ENCODE measurements around the gene NSG1.

Gene NSG1

DNA sequence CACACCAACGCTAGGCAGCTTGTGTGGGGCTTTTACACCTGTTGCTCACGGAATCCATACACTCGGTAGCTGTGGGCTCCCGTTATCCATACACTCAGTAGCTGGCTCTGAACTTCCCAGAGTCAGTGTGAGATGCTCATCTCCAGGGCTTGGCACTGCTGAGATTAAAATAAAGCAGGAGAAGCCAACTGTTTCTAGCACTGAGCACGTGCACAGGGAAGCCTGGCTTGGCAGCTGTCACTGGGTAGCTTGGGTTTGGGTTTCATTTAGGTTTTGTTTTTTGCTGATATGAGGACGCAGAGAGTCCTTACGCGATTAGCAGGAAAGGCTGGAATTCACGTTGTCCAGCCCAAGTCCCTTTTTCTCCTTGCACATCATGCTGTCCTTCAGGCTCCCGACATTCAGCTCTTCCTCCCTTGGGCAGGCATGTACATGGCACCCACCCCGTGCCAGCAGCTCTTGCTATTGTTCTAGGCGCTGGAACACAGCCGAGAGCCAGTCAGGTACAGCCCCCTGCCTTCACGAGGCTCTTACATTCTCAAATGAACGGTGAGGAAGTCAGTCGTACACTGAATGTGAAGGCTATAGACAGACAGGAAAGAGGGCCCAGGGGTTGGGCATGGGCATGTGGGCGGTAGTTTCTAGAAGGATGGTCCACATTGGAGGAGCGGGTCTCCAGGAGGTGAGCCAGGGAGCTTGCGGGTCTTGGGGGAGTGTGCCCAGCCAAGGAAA, 25.9 kb downstream of the NSG1 start:
- no peaks in the 10 kb centered on the region for H3K9me3 ChIP-seq (ENCODE audit: severe bottlenecking)
- no peak overlapping the region for H3K4me3 ChIP-seq (ENCODE audit: low read depth, low read length)
- H3K27me3 ChIP-seq (ENCODE audit: insufficient read depth, low read depth, severe bottlenecking), result no peaks in the 10 kb centered on the region
- no peaks in the 10 kb centered on the region for H3K36me3 ChIP-seq
- no peak overlapping the region for H3K27ac ChIP-seq
- DNase-seq, result no peak
- TF ChIP-seq, protein P1, sequence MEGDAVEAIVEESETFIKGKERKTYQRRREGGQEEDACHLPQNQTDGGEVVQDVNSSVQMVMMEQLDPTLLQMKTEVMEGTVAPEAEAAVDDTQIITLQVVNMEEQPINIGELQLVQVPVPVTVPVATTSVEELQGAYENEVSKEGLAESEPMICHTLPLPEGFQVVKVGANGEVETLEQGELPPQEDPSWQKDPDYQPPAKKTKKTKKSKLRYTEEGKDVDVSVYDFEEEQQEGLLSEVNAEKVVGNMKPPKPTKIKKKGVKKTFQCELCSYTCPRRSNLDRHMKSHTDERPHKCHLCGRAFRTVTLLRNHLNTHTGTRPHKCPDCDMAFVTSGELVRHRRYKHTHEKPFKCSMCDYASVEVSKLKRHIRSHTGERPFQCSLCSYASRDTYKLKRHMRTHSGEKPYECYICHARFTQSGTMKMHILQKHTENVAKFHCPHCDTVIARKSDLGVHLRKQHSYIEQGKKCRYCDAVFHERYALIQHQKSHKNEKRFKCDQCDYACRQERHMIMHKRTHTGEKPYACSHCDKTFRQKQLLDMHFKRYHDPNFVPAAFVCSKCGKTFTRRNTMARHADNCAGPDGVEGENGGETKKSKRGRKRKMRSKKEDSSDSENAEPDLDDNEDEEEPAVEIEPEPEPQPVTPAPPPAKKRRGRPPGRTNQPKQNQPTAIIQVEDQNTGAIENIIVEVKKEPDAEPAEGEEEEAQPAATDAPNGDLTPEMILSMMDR (IDR thresholded peaks at IDR 0.05; ENCODE audit: low read depth, low read length), result no peak

DNA sequence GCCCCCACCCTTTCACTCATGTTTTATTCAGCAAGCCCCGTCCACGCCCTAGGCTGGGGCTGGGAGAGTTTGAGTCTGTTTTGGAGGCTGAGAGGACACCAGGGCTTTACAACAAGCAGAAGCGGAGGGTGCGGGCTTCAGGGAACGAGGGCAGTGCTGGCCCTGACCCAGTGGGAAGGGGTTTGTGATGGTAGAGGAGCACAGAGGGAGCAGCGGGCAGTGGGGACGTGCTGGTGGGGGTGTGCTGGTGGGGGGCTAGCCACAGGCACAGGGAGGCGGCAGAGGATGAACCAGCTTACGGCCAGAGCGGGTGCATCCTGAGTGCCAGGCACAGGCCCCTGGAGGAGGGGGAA, 26.4 kb downstream of the NSG1 start:
- no peak for DNase-seq
- H3K4me3 ChIP-seq (ENCODE audit: low read depth, low read length), result no peak overlapping the region
- H3K27me3 ChIP-seq (ENCODE audit: insufficient read depth, low read depth, severe bottlenecking), result no peaks in the 10 kb centered on the region
- no peak overlapping the region for H3K27ac ChIP-seq
- TF ChIP-seq, protein P1 (IDR thresholded peaks at IDR 0.05; ENCODE audit: low read depth, low read length), result no peak
- H3K9me3 ChIP-seq (ENCODE audit: severe bottlenecking), result no peaks in the 10 kb centered on the region
- H3K36me3 ChIP-seq, result no peaks in the 10 kb centered on the region; the same call in 1 of the 2 replicates

DNA sequence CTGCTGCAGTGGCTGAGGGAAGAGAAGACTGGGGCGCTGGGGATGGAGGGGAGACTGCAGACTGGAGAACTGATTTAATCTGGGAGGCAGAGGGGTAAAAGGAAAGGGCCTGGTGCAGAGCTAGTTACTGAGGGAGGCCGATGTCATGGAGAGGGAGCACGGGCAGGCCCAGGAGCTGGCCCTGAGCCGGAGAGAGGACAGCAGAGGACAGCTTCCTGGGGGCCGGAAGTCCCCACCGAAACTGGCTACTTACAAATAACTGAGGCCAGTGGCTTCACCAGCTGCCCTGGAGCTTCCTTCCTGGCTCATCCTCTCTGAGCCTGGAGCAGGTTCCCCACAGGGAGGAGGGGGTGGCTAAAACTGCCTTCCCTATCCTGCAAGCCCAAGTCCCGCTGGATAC, 26.9 kb downstream of the NSG1 start:
- no peak overlapping the region for H3K4me3 ChIP-seq (ENCODE audit: low read depth, low read length)
- no peak overlapping the region for H3K27ac ChIP-seq
- TF ChIP-seq, protein P1 (IDR thresholded peaks at IDR 0.05; ENCODE audit: low read depth, low read length), result no peak
- H3K36me3 ChIP-seq, result peaks cover 5% of the 10 kb centered on the region
- no peak for DNase-seq
- no peaks in the 10 kb centered on the region for H3K27me3 ChIP-seq (ENCODE audit: insufficient read depth, low read depth, severe bottlenecking)
- H3K9me3 ChIP-seq (ENCODE audit: severe bottlenecking), result no peaks in the 10 kb centered on the region

DNA sequence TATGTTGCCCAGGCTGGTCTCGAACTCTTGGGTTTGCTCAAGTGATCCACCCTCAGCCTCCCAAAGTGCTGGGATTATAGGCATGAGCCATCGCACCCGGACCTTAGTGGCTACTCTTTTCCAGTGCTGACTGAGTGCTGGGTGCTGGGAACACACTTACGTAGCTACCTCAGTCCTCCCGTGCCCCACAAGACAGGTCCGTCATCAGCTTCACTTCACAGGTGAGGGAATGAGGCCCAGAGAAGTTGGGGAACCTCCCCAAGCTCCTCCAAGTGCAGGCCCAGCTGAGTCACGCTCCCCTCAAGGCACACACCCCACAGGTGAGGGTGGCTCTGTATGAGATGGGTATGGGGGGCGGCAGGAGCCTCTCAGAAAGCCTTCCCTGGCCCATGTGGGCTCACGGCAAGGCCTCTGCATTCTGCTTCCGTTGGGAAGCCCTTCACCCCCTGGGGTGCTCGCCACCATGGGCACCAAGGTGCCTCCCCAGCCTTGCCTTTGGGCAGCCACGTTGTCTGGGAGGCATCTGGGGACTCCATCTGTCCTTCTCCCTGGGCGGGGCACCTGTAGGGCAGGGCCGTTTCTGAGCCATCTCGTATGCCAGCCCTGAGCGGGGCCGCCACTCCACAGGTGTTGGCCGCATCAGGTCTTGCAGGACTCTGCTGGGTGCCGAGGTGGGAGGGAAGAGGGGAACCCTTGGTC, 28.4 kb downstream of the NSG1 start:
- no peaks in the 10 kb centered on the region for H3K27me3 ChIP-seq (ENCODE audit: insufficient read depth, low read depth, severe bottlenecking)
- no peak overlapping the region for H3K27ac ChIP-seq
- TF ChIP-seq, protein P1 (IDR thresholded peaks at IDR 0.05; ENCODE audit: low read depth, low read length), result no peak
- H3K9me3 ChIP-seq (ENCODE audit: severe bottlenecking), result no peaks in the 10 kb centered on the region
- H3K4me3 ChIP-seq (ENCODE audit: low read depth, low read length), result no peak overlapping the region
- no peak for DNase-seq
- peaks cover 19% of the 10 kb centered on the region for H3K36me3 ChIP-seq

DNA sequence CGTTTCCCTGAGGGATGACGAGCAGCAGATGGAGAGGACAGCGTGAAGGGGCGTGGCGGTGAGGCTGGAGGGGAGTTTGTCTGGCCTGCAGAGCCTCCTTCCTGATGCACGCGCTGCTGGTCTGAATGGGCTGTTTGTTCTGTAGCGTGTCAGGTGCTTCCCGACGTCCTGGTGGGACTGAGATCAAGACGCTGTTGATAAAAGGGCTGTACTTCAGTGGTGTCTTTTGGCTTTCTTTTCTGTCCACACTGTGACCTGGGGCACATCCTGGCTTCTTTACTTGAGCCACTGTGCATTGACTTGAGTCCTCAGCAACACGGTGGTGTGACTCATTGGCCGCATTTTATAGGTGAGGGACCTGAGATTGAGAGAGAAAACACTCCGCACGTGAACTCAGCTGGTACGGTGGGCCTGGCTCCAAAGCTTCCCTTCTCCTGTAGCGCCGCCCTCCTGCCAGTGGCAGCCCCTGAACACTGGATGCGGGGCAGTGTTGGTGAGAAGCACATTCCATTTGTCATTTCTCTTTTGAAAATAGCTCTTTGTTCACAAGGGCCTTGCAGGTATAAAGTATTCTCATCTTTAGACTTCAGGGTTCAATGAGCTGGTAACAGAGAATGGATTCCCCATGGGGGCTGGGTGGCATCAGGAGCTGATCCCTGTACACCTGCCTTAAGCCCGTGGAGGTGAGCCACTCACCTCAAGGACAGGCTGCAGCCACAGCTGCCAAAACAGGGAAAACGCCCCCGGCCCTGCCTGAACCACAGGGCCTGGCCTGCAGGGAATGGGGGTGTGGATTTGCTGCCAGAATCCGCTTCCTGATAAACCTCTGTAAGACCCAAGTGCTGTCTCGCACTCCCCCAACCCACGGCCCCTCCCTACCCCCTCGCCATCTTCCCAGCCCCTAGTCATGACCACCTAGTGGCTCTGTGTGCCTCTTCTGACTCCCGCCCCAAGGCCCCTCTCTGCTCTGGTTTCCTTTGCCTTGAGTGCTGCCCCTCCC, 29.2 kb downstream of the NSG1 start:
- DNase-seq, result no peak
- Histone ChIP-seq H3K9me3 (ENCODE audit: severe bottlenecking) (no peaks in the 10 kb centered on the region), H3K27me3 (ENCODE audit: insufficient read depth, low read depth, severe bottlenecking) (no peaks in the 10 kb centered on the region), H3K4me3 (ENCODE audit: low read depth, low read length) (no peak overlapping the region), H3K36me3 (peaks cover 26% of the 10 kb centered on the region), H3K27ac (no peak overlapping the region)
- TF ChIP-seq, protein P1 (IDR thresholded peaks at IDR 0.05; ENCODE audit: low read depth, low read length), result no peak

Measured in WERI-Rb-1 (cell line).